AG09319 (cell line): ENCODE measurements around the gene NT5C.

Experiments used
- DNase-seq: peaks from one replicate; pipeline ENCODE4 v3.0.0-alpha.2; 2010; ENCODE audit warnings: low read depth; ENCODE audit errors: extremely low read depth
- CTCF ChIP-seq: IDR thresholded peaks from 2 replicates; pipeline ENCODE4 v1.5.1; 2011; ENCODE audit warnings: low read depth, mild to moderate bottlenecking, inconsistent platforms, low read length, moderate library complexity

The NT5C gene

GRCh38 chr17:75087182-75087557, 44.4 kb downstream of the NT5C start:
- no peak for DNase-seq
- TF ChIP-seq CTCF, result no peak

- TF ChIP-seq CTCF, result no peak
- DNase-seq, result no peak
Measured at GRCh38 chr17:75086496-75087181, 44.9 kb downstream of the NT5C start.

- no peak for TF ChIP-seq CTCF
Measured at GRCh38 chr17:75084039-75084660, 47.4 kb downstream of the NT5C start.

GRCh38 chr17:75082683-75083082, 48.9 kb downstream of the NT5C start:
- DNase-seq, result no peak
- TF ChIP-seq CTCF, result no peak

More at GRCh38 chr17:75084039-75084660, 47.4 kb downstream of the NT5C start:
- DNase-seq, result no peak

- TF ChIP-seq CTCF, result no peak
- no peak for DNase-seq
Measured at GRCh38 chr17:75081611-75082540, 49.7 kb downstream of the NT5C start.
